Measurements from ENCODE around the gene CNTNAP2. TPM values are rescaled to one million over a fixed set of nuclear protein-coding genes. Genes with fewer than 3 reads are reported as not detected.

The CNTNAP2 gene
- total RNA-seq, 1 experiment from 2014 or later = 64.5 TPM

- no peak overlapping the region for H3K14ac ChIP-seq (ENCODE audit: insufficient read depth, low read length)
- no CpG with 5 or more reads among the region's 1 CpG for WGBS (ENCODE audit: extremely low coverage, insufficient read length, low lambda C conversion rate)
- H3K9me3 ChIP-seq (ENCODE audit: control insufficient read depth, low read depth, low read length) = no peaks in the 10 kb centered on the region
These were observed 2010.8 kb downstream of the CNTNAP2 start for GRCh38 chr7:148127374-148127773.

More at GRCh38 chr7:148127374-148127773, 2010.8 kb downstream of the CNTNAP2 start:
- no peak overlapping the region for H3K23ac ChIP-seq (ENCODE audit: insufficient read length, low read depth, low read length)
- no peaks in the 10 kb centered on the region; a peak in 1 of 7 replicates for H3K36me3 Mint-ChIP-seq (ENCODE audit: insufficient read depth in 1 of 3, low read depth in 3 of 3)
- no peak overlapping the region for H3K18ac ChIP-seq (ENCODE audit: insufficient read length, low read depth, low read length)
- H3K4me3 Mint-ChIP-seq = no peak overlapping the region
- H3T11ph ChIP-seq (ENCODE audit: low read length) = no peak overlapping the region
- no peak overlapping the region for H2BK120ac ChIP-seq (ENCODE audit: low read depth, low read length, poor library complexity, severe bottlenecking)
- no peak overlapping the region for H2BK20ac ChIP-seq (ENCODE audit: low read depth, low read length, poor library complexity, severe bottlenecking)
- H2BK5ac ChIP-seq (ENCODE audit: insufficient read length, low read length) = no peak overlapping the region
- no peak overlapping the region for H4K8ac ChIP-seq (replicated peaks; ENCODE audit: insufficient read length, low read depth, low read length)
- H3K4me2 ChIP-seq (ENCODE audit: insufficient read depth, insufficient read length, low read length) = no peak overlapping the region
- H2AFZ ChIP-seq (ENCODE audit: low read length) = no peak overlapping the region
- 0 out of 2 replicates have a peak, but pooled peaks cover 2% of the 10 kb centered on the region for H3K27me3 Mint-ChIP-seq (ENCODE audit: low read depth)
- no peak overlapping the region for H2BK12ac ChIP-seq (ENCODE audit: insufficient read length, low read depth, low read length)
- H3K79me2 ChIP-seq (ENCODE audit: insufficient read depth, low read length) = no peaks in the 10 kb centered on the region
- H2AK5ac ChIP-seq (ENCODE audit: insufficient read length, low read length) = no peak overlapping the region
- H3K23me2 ChIP-seq (ENCODE audit: insufficient read length, low read depth, low read length, poor library complexity, severe bottlenecking) = no peaks in the 10 kb centered on the region
- DNase-seq = no peak
- peaks cover 4 to 5% of the 10 kb centered on the region in 2 experiments; a peak in 1 of 4 replicates for H3K4me1 Mint-ChIP-seq
- no peak overlapping the region for H3K27ac Mint-ChIP-seq
- H4K20me1 ChIP-seq (ENCODE audit: control insufficient read depth, insufficient read depth, insufficient read length) = no peaks in the 10 kb centered on the region
- H3K9me3 Mint-ChIP-seq = no peaks in the 10 kb centered on the region; a peak in 1 of 5 replicates
- no peak overlapping the region for H3K27ac ChIP-seq (ENCODE audit: insufficient read length, low read depth, low read length)
- H4K5ac ChIP-seq (ENCODE audit: insufficient read length, low read depth, low read length) = no peak overlapping the region
- no peaks in the 10 kb centered on the region for H3K27me3 ChIP-seq (ENCODE audit: insufficient read depth, low read length)
- H4K91ac ChIP-seq (ENCODE audit: insufficient read length, low read depth, low read length) = no peak overlapping the region
- no peak overlapping the region for H2BK15ac ChIP-seq (ENCODE audit: low read depth, low read length)
- H3K4me1 ChIP-seq (ENCODE audit: insufficient read depth, low read length) = peaks cover 4% of the 10 kb centered on the region; the same call in 1 of the 2 replicates
- H3K56ac ChIP-seq (ENCODE audit: insufficient read length, low read depth, low read length) = no peak overlapping the region
- no peak overlapping the region for H3K4ac ChIP-seq (ENCODE audit: low read depth, low read length)
- TF ChIP-seq CTCF (conservative IDR thresholded peaks at IDR 0.05) = no peak
- H3K79me1 ChIP-seq (ENCODE audit: insufficient read depth, low read depth, low read length, poor library complexity, severe bottlenecking) = no peaks in the 10 kb centered on the region
- no peak overlapping the region for H3K9ac ChIP-seq (ENCODE audit: extremely low read depth, insufficient read length, low read length)
